ENCODE measurements around the gene ARHGAP29. TPM values are rescaled to one million over a fixed set of nuclear protein-coding genes. Genes with fewer than 3 reads are reported as not detected.

ARHGAP29 gene
- total and polyA plus RNA-seq, 2 of the 8 experiments (the other 6 are each of a cell fraction or from before 2014, with no cell fraction given), result 0.57 to 3.2 TPM

GRCh38 chr1:94132111-94132510 is 105.3 kb downstream of the ARHGAP29 start:
- Histone ChIP-seq H3K4ac (replicated peaks; ENCODE audit: insufficient read length, low read depth, low read length) (no peak overlapping the region), H4K5ac (ENCODE audit: insufficient read length, low read depth, low read length) (no peak overlapping the region), H3K23me2 (ENCODE audit: low read depth, low read length) (no peaks in the 10 kb centered on the region), H3K18ac (ENCODE audit: extremely low read depth, low read length) (no peak overlapping the region), H3K14ac (ENCODE audit: insufficient read length) (no peak overlapping the region), H3K23ac (ENCODE audit: insufficient read length) (no peak overlapping the region), H2BK5ac (ENCODE audit: low read depth, low read length) (no peak overlapping the region), H2BK120ac (replicated peaks; ENCODE audit: low read depth, low read length) (no peak overlapping the region), H3K27ac (ENCODE audit: low read depth, low read length) (no peak overlapping the region), H3K27me3 (replicated peaks in 1 of 4; ENCODE audit: control insufficient read depth in 3 of 4, extremely low read depth in 1 of 4, insufficient read depth in 3 of 4, low read length in 3 of 4) (no peaks in the 10 kb centered on the region), H3K56ac (replicated peaks; ENCODE audit: insufficient read length, low read depth, low read length) (no peak overlapping the region), H3K4me1 (replicated peaks in 1 of 4; ENCODE audit: control insufficient read depth in 3 of 4, insufficient read depth in 4 of 4, low read length in 3 of 4) (no peaks in the 10 kb centered on the region), H4K20me1 (replicated peaks in 1 of 2; ENCODE audit: control insufficient read depth in 1 of 2, insufficient read depth in 2 of 2, low read length in 2 of 2) (no peaks in the 10 kb centered on the region), H3K4me2 (ENCODE audit: insufficient read depth in 1 of 2, low read depth in 2 of 2, low read length in 2 of 2) (no peak overlapping the region), H4K8ac (ENCODE audit: extremely low read depth, insufficient read depth, low read length) (no peak overlapping the region), H3K36me3 (ENCODE audit: control insufficient read depth in 2 of 4, insufficient read depth in 4 of 4, low read length in 3 of 4) (no peaks in the 10 kb centered on the region), H3K79me1 (ENCODE audit: low read depth, low read length) (no peaks in the 10 kb centered on the region), H2AFZ (ENCODE audit: low read length) (no peak overlapping the region), H3K79me2 (ENCODE audit: control insufficient read depth in 1 of 2, insufficient read depth in 2 of 2, low read length in 2 of 2) (no peaks in the 10 kb centered on the region), H3K4me3 (ENCODE audit: extremely low read depth in 1 of 4, insufficient read depth in 2 of 4, low read depth in 3 of 4, low read length in 4 of 4) (no peak overlapping the region), H3K9ac (replicated peaks in 1 of 4; ENCODE audit: extremely low read depth in 1 of 4, low read depth in 3 of 4, low read length in 3 of 4) (no peak overlapping the region), H2BK12ac (ENCODE audit: low read depth, low read length) (no peak overlapping the region), H3K9me3 (ENCODE audit: insufficient read depth in 2 of 2, low read depth in 1 of 2, low read length in 1 of 2) (peaks cover 9 to 15% of the 10 kb centered on the region in 2 experiments), H2BK20ac (ENCODE audit: low read length) (no peak overlapping the region), H4K91ac (replicated peaks; ENCODE audit: insufficient read length, low read length) (no peak overlapping the region), H2AK5ac (ENCODE audit: low read depth, low read length) (no peak overlapping the region), H2BK15ac (ENCODE audit: low read length) (no peak overlapping the region)
- ChIA-PET CTCF (ENCODE audit: partially characterized antibody) (interaction anchor here (0.7 to 1.1 kb wide), 3 partner anchors 34 to 103 kb away, joined by 3 read pairs; no protein-coding TSS in a partner anchor), POLR2A (ENCODE audit: partially characterized antibody) (no interaction called here)
- FAIRE-seq, result no peak
- DNase-seq (ENCODE audit: low read depth in 1 of 2, low spot score in 2 of 2), result no peak
- WGBS, 2 experiments (ENCODE audit: extremely low coverage in 1 of 2, insufficient coverage in 1 of 2, insufficient read length in 1 of 2, insufficient replicate concordance in 2 of 2, low coverage in 1 of 2, low lambda C conversion rate in 2 of 2, missing lambda C conversion rate in 1 of 2), result 95% methylated on average over 5 of the region's 5 CpGs; no CpG with 5 or more reads in 1 of the 2 experiments
- TF ChIP-seq KDM5A (IDR thresholded peaks at IDR 0.05; ENCODE audit: low read length) (no peak), SRF (IDR thresholded peaks at IDR 0.05; ENCODE audit: low read depth, low read length) (no peak), KDM4A (IDR thresholded peaks at IDR 0.05; ENCODE audit: low read depth, low read length, severe bottlenecking) (no peak), E2F6 (IDR thresholded peaks at IDR 0.05) (no peak), POLR2AphosphoS5 (IDR thresholded peaks at IDR 0.05; ENCODE audit: low read depth, low read length) (no peak), YY1 (IDR thresholded peaks at IDR 0.05; ENCODE audit: low read depth, low read length) (no peak), ZNF274 (IDR thresholded peaks at IDR 0.05; ENCODE audit: borderline replicate concordance, extremely low read depth, low read length) (no peak), SIRT6 (IDR thresholded peaks at IDR 0.05; ENCODE audit: low read length) (no peak), JUND (IDR thresholded peaks at IDR 0.05; ENCODE audit: low read length) (no peak), ASH2L (IDR thresholded peaks at IDR 0.05; ENCODE audit: low read length) (no peak), NRF1 (IDR thresholded peaks at IDR 0.05; ENCODE audit: low read depth, low read length) (no peak), RNF2 (IDR thresholded peaks at IDR 0.05; ENCODE audit: borderline replicate concordance, low read depth, low read length, missing control alignments, poor library complexity, severe bottlenecking) (no peak), TBP (IDR thresholded peaks at IDR 0.05; ENCODE audit: low read depth, low read length) (no peak), MAX (IDR thresholded peaks at IDR 0.05) (no peak), PHF8 (conservative IDR thresholded peaks at IDR 0.05; ENCODE audit: low read depth, low read length) (no peak)
